Natural killer cell (primary cell): Measurements from ENCODE around the gene BSPH1. TPM values are rescaled to one million over a fixed set of nuclear protein-coding genes. Genes with fewer than 3 reads are reported as not detected.

Experiments used
- ATAC-seq, 3 donors: fragments of 150-1000 bp in 2 of 3; fragments of 200-7000 bp in 1 of 3; cut with Tn5 transposase; 1 replicate in 1 of 3; 2 replicates in 2 of 3; pipeline ENCODE4 v1.10.0; 2021; ENCODE audit warnings: mild to moderate bottlenecking in 2 of 3, moderate library complexity in 2 of 3
- DNase-seq, 2 donors: peaks; one replicate each; pipeline versions ENCODE4 v3.0.0 to v3.0.0-alpha.2; 2013 to 2021; ENCODE audit warnings: mixed read lengths in 1 of 2
- H3K27ac ChIP-seq: one replicate; pipeline ENCODE4 v1.5.1; 2013; ENCODE audit warnings: mild to moderate bottlenecking, low read length
- H3K27me3 ChIP-seq: one replicate; pipeline ENCODE4 v1.6.1; 2013; ENCODE audit warnings: low read length; ENCODE audit not compliant: control insufficient read depth, insufficient read depth
- H3K36me3 ChIP-seq: one replicate; pipeline ENCODE4 v1.6.1; 2013; ENCODE audit warnings: low read length; ENCODE audit not compliant: control insufficient read depth, insufficient read depth
- H3K4me1 ChIP-seq: one replicate; pipeline ENCODE4 v1.6.1; 2013; ENCODE audit warnings: low read length; ENCODE audit not compliant: control insufficient read depth, insufficient read depth
- H3K4me3 ChIP-seq: one replicate; pipeline ENCODE4 v1.5.1; 2013; ENCODE audit warnings: low read length
- H3K9me3 ChIP-seq: one replicate; pipeline ENCODE4 v1.6.1; 2013; ENCODE audit warnings: low read length; ENCODE audit not compliant: control insufficient read depth, insufficient read depth
- H3K27ac Mint-ChIP-seq, 2 donors: one replicate each; pipeline ENCODE4 v1.8.0; 2022; ENCODE audit warnings: mild to moderate bottlenecking in 2 of 2, mixed read lengths in 2 of 2, moderate library complexity in 1 of 2
- H3K27me3 Mint-ChIP-seq, 2 donors: one replicate each; pipeline ENCODE4 v1.8.0; 2022; ENCODE audit warnings: low read depth in 2 of 2, mixed read lengths in 2 of 2
- H3K36me3 Mint-ChIP-seq: one replicate; pipeline ENCODE4 v1.8.0; 2022; ENCODE audit warnings: mixed read lengths
- H3K4me1 Mint-ChIP-seq, 2 donors: one replicate each; pipeline ENCODE4 v1.8.0; 2022; ENCODE audit warnings: mixed read lengths in 2 of 2
- H3K4me3 Mint-ChIP-seq: one replicate; pipeline ENCODE4 v1.8.0; 2022; ENCODE audit warnings: mild to moderate bottlenecking, moderate library complexity, mixed read lengths
- H3K9me3 Mint-ChIP-seq, 2 donors: one replicate each; pipeline ENCODE4 v1.8.0; 2022; ENCODE audit warnings: mixed read lengths in 2 of 2
- WGBS: methylation state at CpG from one replicate; pipeline ENCODE4 v1.1.7; 2013; ENCODE audit warnings: missing lambda C conversion rate; ENCODE audit not compliant: insufficient coverage; 5-methylcytosine and 5-hydroxymethylcytosine counted together
- intact Hi-C: fragments of 100-400 bp; cut with micrococcal nuclease; formaldehyde crosslinking; loops from one replicate; pipeline ENCODE4 v1.14.2; 2022
- total RNA-seq, 4 donors: library from RNA; stranded (reverse); fragments of 120-200 nt in 1 of 4; gene quantifications; one replicate each; pipeline versions ENCODE4 v1.2.3 to v1.2.4, GENCODE V29; 2013 to 2022
- TF ChIP-seq, protein P1 (sequence below): fragments of 200-600 bp; IDR thresholded peaks from one replicate; pipeline ENCODE4 v1.8.0; 2022; ENCODE audit warnings: antibody characterized with exemption

BSPH1 gene
- total RNA-seq, 3 donors from 2014 or later (not counting 1 experiment from before 2014, with no cell fraction given): not detected

DNA sequence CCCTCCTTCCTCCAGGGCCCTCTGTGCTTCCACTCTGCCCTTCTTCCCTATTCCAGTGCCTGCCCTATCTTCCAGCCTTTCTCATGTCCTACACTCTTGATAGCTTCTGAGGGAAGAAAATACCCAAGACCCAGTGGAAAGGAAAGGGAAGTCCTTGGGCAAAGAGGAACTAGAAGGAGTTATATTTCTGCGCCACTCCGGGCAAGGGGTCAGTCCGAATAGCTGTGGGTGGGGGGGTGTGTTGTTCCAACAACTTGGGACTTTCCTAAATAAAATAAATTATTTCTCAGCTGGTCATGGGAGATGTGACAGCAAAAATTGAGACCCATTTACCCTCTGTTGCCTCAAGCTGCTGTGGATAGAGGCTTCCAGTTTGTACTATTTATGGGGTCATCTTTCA, 28.7 kb upstream of the BSPH1 start:
- no peak overlapping the region for H3K4me3 ChIP-seq
- intact Hi-C loops: no loop called here
- no peaks in the 10 kb centered on the region for H3K4me1 ChIP-seq
- H3K27me3 Mint-ChIP-seq: peaks cover 16 to 21% of the 10 kb centered on the region in 2 donors
- H3K27ac ChIP-seq: no peak overlapping the region
- no peaks in the 10 kb centered on the region for H3K9me3 ChIP-seq
- no peak overlapping the region for H3K4me3 Mint-ChIP-seq
- H3K36me3 Mint-ChIP-seq: no peaks in the 10 kb centered on the region
- TF ChIP-seq, protein P1, sequence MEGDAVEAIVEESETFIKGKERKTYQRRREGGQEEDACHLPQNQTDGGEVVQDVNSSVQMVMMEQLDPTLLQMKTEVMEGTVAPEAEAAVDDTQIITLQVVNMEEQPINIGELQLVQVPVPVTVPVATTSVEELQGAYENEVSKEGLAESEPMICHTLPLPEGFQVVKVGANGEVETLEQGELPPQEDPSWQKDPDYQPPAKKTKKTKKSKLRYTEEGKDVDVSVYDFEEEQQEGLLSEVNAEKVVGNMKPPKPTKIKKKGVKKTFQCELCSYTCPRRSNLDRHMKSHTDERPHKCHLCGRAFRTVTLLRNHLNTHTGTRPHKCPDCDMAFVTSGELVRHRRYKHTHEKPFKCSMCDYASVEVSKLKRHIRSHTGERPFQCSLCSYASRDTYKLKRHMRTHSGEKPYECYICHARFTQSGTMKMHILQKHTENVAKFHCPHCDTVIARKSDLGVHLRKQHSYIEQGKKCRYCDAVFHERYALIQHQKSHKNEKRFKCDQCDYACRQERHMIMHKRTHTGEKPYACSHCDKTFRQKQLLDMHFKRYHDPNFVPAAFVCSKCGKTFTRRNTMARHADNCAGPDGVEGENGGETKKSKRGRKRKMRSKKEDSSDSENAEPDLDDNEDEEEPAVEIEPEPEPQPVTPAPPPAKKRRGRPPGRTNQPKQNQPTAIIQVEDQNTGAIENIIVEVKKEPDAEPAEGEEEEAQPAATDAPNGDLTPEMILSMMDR: no peak
- no peak overlapping the region for H3K27ac Mint-ChIP-seq
- no peaks in the 10 kb centered on the region for H3K9me3 Mint-ChIP-seq
- WGBS: 17% methylated on average over 3 of the region's 3 CpGs
- no peak for ATAC-seq
- H3K36me3 ChIP-seq: no peaks in the 10 kb centered on the region
- DNase-seq: no peak
- H3K4me1 Mint-ChIP-seq: no peaks in the 10 kb centered on the region
- H3K27me3 ChIP-seq: no peaks in the 10 kb centered on the region

DNA sequence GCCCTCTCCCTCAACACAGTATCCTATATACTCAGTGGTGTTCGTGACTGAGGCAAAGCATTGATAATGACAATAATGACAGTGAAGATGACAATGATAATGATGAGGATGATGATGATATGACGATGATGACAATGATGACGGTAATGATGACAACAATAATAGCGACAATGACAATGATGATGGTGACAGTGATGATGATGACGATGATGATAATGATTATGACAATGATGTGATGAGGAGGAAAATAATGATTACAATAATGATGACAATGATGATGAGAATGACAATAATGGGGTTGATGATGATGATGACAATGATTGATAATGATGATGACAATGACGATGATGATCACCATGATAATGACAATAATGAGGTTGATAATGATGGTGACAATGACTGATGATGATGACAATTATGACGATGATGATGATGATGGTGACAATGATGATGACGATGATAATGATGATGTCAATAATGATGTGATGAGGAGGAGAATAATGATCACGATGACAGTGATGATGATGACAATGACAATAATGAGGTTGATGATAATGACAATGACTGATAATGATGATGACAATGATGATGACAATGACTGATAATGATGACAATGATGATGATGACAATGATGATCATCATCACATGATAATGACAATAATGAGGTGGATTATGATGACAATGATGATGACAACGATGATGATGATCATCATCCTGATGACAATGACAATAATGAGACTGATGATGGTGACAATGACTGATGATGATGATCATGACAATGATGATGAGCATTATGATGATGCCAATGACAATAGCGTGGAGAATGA, 19.2 kb upstream of the BSPH1 start:
- H3K27ac Mint-ChIP-seq: no peak overlapping the region
- 91% methylated on average over 11 of the region's 11 CpGs for WGBS
- H3K36me3 ChIP-seq: no peaks in the 10 kb centered on the region

DNA sequence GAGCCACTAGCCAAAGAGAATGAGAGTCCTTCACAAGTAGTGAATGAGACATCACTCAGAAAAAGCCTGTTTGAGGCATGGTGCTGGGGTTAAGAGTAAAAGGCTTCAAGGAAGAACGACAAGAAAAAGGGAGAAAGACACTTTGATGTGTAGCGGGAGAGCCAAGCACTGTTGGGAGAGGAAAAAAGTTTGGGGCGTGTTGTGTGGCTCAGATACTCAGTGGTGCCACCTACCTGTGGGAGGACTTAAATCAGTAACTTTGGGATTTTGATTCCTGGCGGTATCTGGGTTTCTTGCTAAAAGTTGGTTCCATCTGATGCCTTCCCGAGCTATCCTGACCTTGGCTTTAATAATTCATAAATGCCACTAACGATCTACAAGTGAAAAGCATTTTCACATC, 14.8 kb upstream of the BSPH1 start:
- Histone ChIP-seq H3K4me3 (no peak overlapping the region), H3K9me3 (no peaks in the 10 kb centered on the region), H3K4me1 (no peaks in the 10 kb centered on the region), H3K27me3 (no peaks in the 10 kb centered on the region), H3K36me3 (no peaks in the 10 kb centered on the region), H3K27ac (no peak overlapping the region)
- Mint-ChIP-seq H3K4me3 (no peak overlapping the region), H3K36me3 (no peaks in the 10 kb centered on the region), H3K9me3 (peaks cover 0 to 3% of the 10 kb centered on the region in 2 donors), H3K4me1 (no peaks in the 10 kb centered on the region), H3K27me3 (peaks cover 0 to 11% of the 10 kb centered on the region in 2 donors), H3K27ac (no peak overlapping the region)
- intact Hi-C loops: no loop called here
- ATAC-seq (no peak), DNase-seq (peak in 1 of 2 donors; percentile 14)
- TF ChIP-seq, protein P1: no peak
- 90% methylated on average over 6 of the region's 6 CpGs for WGBS

More for the DNA sequence above, 19.2 kb upstream of the BSPH1 start:
- H3K27me3 ChIP-seq: no peaks in the 10 kb centered on the region
- no peak for DNase-seq
- H3K9me3 ChIP-seq: no peaks in the 10 kb centered on the region
- H3K27ac ChIP-seq: no peak overlapping the region
- ATAC-seq: no peak
- no peaks in the 10 kb centered on the region for H3K4me1 ChIP-seq
- Mint-ChIP-seq H3K4me1 (no peaks in the 10 kb centered on the region), H3K9me3 (peaks cover 0 to 3% of the 10 kb centered on the region in 2 donors), H3K36me3 (no peaks in the 10 kb centered on the region), H3K4me3 (no peak overlapping the region), H3K27me3 (peaks cover 0 to 9% of the 10 kb centered on the region in 2 donors)
- TF ChIP-seq, protein P1: no peak
- intact Hi-C loops: no loop called here
- H3K4me3 ChIP-seq: no peak overlapping the region
